ENCODE results near the gene PLK5.
"Not testable (repeated sequence)": the region's sequence is repeated elsewhere in the genome, so short reads cannot be mapped to it uniquely, and the experiment has no call there.

PLK5 gene

DNA sequence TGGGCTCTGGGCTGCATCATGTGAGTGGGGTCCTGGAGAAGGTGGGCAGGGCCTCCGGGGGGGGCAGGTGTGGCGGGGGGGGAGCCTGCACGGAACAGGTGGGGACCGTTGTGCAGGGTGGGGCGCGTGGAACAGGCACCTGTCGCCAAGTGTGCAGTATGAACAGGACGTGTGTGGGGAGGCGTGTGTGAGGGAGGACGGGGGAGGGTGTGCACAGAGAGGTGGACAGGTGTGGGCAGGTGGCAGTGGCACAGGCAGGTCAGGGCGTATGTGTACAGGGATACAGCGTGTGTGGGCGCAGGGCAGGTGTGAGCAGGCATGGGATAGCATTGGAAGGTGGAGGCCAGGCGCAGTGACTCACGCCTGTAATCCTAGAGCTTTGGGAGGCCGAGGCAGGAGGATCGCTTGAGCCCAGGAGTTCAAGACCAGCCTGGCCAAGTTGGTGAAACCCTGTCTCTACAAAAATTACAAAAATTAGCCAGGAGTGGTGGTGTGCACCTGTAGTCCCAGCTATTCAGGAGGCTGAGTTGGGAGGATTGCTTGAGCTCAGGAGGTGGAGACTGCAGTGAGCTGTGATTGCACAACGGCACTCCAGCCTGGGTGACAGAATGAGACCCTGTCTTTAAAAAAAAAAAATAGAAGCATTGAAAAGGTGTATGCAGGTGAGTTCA lies 3.2 kb downstream of the PLK5 start:
- DNase-seq = no peak

DNA sequence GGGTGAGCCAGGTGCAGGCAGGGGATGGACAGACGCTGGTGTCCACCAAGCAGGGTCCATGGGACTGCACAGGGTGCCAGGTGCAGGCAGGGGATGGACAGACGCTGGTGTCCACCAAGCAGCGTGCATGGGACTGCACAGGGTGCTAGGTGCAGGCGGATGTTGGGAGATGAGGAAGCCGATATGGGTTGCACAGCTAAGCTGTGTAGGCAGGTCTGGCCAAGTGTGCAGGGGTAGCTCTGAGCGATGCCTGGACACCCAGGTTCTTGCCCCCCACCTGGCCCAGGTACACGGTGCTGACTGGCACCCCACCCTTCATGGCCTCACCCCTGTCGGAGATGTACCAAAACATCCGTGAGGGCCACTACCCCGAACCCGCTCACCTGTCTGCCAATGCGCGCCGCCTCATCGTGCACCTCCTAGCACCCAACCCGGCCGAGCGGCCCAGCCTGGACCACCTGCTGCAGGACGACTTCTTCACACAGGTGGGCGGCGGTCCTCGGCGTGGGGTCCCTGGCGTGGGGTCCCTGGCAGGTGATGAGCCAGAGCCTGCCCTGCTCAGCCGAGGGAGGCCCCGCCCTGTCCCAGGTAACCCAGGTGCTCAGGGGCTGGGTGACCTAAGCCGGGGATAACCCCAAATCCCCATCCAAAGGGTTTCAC lies 3.9 kb downstream of the PLK5 start:
- no peak for DNase-seq

DNA sequence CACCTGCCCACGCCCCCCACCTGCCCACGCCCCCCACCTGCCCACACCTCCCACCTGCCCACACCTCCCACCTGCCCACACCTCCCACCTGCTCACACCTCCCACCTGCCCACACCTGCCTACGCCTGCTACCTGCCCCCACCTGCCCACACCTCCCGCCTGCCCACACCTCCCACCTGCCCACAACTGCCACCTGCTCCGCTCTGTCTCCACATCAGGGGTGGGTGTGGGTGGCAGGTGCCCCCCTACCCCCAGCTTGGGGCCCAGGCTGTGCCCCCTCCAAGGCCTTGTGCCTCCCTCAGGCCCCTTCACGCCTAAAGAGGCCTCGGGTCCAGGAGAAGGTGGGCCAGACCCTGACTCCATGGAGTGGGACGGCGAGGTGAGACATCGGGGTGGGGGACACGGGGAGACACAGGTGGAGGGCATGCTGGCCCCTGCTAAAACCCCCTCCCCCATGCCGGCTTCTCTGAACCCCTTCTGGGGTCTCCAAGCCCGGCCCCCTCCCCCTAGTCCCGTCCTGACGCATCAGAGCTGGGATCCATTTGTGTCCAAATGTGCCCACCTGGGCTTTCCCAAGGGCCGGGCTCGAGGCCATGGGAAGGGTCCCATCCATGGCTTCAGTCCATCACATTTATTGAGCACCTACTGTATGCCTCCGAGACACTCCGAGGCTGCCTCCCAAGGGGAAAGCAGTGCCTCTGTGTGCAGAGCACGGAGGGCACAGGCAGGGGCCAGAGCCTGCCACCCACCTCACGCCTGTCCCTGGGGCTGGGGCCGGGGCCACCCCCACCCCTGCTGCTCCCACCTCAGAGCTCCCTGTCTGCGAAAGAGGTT lies 4.9 kb downstream of the PLK5 start:
- DNase-seq = no peak

DNA sequence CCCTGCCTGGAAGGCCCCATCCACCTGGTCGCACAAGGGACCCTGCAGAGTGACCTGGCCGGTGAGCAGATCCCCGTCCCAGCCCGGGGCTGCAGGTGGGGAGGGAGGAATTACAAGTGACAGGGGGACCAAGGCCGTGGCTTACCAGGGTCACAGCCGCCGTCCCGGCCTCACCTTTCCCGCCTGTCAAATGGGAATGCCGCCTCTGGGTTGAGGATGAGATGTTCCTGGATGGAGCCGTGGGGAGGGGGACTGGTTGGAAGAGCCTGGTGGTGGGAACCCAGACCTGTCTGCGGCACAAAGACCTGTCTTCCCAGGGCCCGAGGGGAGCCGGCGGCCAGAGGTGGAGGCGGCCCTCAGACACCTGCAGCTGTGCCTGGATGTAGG lies 5.5 kb downstream of the PLK5 start:
- no peak for DNase-seq

DNA sequence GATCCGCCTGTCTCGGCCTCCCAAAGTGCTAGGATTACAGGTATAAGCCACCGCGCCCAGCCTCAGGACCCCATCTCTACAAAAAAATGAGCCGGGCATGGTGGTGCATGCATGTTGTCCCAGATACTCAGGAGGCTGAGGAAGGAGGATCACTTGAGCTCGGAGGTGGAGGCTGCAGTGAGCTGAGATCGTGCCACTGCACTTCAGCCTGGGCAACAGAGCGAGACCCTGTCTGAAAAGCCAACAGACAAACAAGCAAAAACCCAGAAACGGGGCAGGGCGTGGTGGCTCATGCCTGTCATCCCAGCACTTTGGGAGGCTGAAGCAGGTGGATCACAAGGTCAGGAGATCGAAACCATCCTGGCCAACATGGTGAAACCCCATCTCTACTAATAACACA lies 7.0 kb downstream of the PLK5 start:
- not testable (repeated sequence) for DNase-seq

DNA sequence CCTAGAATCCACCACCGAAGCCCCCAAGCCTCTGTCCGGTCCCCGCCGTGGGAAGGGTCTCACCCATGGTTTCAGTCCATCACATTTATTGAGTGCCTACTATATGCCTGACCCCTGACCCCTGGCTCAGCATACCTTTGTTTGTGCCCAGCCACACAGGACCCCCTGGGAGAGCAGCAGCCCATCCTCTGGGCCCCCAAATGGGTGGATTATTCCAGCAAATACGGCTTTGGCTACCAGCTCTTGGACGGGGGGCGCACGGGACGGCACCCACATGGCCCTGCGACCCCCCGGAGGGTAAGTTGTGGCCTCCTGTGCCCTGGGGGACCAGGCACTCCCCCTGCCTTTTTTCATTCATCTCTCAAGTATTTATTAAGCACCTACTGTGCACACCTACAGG lies 7.7 kb downstream of the PLK5 start:
- DNase-seq = no peak

DNA sequence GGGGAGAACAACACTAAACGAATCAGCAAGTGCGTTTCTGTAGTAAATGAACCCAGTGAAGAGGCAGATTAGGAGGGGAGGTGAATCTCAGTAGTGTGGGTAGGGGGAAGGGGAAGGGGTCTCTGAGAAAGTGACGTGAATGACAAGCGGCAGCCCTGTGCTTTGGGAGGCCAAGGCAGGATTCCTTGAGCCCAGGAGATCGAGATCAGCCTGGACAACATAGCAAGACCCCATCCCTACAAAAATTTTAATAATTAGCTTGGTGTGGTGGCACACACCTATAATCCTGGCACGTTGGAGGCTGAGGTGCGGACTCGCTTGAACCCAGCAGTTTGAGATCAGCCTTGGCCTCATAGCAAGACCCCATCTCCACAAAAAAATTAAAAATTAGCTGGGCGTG lies 8.1 kb downstream of the PLK5 start:
- no peak for DNase-seq

DNA sequence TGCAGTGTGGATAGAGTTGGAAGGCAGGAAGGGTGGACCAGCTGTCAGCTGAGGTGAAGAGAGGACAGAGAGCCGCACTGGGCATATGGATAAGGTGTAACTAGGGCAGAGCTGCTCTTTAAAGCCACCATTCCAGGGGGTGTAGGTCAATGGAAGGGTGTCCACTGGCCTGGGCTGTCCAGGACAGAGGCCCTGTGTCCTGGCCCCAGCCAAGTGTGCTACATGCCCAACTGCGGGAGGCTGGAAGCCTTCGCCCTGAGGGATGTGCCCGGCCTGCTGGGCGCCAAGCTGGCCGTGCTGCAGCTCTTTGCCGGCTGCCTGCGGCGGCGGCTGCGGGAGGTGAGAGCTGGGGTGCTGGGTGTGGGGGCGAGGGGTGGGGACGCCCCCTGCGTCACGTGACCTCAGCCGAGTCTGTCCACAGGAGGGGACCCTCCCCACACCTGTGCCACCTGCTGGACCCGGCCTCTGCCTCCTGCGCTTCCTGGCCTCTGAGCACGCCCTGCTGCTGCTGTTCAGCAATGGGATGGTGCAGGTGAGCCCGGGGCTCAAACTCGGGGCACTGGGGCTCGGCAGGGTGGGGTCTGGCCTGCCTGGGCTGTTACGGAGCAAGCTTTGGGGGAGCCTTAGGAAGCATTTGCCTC lies 9.8 kb downstream of the PLK5 start:
- no peak for DNase-seq

DNA sequence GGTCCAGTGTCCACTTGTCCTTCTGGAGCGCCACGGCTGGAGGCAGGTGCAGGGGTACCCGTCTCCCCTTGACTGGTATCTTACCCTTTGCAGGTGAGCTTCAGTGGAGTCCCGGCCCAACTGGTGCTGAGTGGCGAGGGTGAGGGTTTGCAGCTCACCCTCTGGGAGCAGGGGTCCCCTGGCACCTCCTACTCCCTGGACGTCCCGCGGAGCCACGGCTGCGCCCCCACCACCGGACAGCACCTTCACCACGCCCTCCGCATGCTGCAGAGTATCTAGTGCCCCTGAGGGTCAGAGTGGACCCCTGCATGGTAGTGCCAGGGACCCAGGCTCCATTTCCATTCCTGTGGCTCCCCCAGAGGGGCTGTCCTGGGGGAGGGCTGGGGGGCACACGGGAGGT lies 11.1 kb downstream of the PLK5 start:
- no peak for DNase-seq

DNA sequence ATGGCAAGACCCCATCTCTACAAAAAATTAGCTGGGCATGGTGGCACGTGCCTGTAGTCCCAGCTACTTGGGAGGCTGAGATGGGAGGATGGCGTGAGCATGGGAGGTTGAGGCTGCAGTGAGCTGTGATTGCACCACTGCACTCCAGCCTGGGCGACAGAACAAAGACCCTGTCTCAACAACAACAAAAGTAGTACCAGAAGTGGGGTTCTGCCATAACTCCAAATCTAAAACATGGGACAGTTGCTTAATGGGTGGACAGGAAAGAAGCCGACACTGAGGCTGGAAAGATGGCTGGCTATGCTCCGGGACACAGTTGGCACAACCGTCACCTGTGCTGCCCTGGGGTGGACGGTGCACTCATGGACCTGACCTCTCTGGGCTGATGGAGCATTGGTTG lies 11.8 kb downstream of the PLK5 start:
- DNase-seq = not testable (repeated sequence)

DNA sequence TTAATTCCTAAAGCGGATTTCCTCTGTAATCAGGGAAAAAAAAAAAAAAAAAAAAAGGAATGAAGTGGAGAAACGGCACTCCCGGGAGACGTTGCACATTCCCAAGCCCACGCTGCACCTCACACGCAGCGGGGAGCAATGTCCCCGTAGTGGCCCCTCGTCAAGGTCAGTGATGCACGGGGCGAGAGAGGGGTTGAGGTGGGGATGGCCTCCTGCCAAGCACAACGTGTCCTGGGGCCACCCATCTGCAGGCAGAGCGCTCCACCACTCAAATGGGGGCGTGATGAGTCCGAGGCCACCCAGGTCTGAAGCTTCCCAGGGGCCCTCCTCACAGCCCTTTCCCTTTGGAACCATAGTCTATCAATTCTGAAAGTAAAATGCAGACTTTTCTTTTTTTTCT lies 15.1 kb downstream of the PLK5 start:
- DNase-seq = no peak

DNA sequence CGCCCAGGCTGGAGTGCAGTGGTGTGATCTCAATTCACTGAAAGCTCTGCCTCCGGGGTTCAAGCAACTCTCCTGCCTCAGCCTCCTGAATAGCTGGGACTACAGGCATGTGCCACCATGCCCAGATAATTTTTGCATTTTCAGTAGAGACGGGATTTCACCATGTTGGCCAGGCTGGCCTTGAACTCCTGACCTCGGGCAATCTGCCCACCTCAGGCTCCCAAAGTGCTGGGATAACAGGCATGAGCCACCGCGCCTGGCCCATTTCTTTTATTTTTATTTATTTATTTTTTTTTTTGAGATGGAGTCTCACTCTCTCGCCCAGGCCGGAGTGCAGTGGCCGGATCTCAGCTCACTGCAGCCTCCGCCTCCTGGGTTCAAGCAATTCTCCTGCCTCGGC lies 15.9 kb downstream of the PLK5 start:
- DNase-seq = not testable (repeated sequence)

DNA sequence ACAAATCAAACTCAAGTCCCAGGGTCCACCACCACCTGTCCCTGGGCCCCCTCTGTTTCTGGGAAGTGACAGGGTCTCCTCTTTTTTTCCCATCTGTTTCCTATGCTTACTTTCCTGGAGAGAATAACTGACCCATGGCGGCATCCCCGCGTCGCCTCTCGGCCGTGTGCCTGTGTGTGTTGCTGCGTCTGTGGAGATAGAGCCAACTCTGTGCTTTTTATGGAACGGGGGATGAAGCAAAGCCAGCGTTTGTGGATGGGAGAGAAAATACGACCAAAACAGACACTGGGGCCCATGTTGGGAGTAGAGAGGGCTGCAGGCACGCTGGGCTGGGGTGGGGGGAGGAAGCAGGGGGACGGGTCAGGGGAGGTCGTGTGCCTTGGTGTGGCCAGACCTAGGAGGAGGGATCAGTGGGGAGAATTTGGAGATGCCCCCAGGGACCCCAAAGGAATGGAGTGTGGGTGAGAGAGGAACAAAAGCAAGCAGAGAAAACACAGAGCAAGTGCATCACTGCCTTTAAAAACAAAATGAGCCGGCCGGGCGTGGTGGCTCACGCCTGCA lies 16.6 kb downstream of the PLK5 start:
- no peak for DNase-seq

DNA sequence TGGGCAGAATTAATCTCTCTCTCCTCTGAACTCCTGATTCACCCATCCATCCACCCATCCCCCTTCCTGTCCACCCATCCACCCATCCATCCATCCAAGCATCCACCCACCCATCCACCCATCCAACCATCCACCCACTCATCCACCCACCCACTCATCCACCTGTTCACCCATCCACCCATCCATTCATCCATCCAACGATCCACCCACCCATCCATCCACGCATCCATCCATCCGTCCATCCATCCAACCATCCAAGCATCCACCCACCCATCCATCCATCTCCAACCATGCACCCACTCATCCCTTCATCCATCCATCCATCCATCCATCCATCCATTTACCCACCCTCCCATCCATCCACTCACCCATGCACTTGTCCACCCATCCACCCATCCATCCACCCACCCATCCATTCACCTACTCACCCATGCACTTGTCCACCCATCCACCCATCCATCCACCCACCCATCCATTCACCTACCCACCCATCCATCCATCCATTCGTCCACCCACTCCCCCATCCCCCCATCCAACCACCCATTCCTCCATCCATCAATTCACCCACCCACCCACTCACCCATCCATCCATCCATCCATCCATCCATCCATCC lies 25.6 kb downstream of the PLK5 start:
- DNase-seq = no peak

DNA sequence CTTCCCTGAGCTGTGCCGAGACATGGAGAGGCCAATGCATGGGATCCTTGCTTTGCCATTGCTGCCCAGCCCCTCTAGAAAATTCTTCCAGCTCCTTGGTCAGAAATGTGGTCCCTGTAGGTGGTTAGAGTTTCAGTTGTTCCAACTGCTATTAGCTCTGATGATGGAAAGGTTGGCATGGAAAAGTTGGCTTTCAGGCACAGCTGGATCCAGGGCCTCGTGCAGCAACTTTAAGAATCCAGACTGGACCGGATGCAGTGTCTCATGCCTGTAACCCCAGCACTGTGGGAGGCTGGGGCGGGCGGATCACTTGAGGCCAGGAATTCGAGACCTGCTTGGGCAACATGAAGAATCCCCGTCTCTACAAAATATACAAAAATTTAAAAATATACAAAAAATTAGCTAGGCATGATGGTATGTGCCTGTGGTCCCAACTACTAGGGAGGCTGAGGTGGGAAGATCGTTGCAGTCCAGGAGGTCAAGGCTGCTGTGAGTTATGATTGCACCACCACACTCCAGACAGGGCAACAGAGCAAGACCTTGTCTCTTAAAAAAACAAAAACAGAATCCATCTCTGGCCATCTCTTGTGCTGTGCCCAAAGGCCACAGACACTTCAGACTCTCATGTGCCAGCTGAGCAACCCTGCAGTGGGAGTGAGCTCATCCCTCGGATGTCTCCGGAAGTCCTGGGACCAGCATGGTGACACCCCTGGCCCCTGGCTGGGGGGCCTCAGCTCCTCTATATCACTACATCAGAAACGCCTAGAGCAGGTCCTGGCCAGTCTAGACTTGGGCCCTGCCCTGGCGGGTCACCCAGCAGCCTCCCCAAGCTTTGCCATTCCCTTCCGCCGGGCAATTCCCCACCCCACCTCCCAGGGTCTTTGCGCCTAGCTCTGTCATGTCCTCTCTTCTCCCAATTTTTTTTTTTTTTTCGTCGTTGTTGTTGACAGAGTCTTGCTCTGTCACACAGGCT lies 27.5 kb downstream of the PLK5 start:
- DNase-seq = no peak

DNA sequence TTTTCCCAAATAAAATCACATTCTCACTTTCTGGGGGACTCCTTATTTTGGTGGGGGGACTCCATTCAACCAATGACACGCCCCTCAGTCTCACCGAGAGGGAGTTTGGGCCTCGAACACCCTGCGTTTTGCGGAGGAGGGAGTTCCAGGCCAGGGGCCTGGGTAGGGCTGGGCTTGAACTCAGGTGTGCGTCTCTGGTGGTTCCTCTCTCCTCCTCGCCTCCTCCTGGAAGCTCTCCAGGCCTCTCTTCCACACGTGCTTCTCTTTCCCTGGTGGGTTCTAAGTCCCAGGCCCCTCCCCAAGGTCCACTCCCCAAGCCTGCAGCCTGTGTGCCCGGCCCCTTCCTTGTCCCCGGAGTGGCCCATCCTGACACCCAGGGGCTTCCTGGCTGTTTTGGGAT lies 29.5 kb downstream of the PLK5 start:
- DNase-seq = no peak

DNA sequence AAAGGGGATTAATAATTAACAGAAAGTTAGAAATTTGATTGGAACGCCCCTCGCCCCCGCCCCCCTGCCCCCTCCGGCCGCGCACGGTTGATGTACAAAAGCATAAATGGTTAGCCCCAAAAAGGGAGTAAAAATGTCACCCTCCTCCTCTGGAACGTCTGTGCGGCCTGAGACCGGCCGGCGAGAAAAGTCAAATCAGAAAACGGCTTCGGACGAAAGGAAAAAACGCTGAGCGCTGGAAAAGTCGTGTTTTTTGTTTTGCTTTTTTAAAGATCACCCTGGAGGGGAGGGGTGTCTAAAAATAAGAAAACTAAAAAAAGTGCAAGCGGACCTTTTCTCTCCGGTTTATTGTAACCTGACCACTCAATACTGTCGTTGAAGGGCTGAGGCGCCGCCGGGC lies 31.1 kb downstream of the PLK5 start:
- DNase-seq = no peak

DNA sequence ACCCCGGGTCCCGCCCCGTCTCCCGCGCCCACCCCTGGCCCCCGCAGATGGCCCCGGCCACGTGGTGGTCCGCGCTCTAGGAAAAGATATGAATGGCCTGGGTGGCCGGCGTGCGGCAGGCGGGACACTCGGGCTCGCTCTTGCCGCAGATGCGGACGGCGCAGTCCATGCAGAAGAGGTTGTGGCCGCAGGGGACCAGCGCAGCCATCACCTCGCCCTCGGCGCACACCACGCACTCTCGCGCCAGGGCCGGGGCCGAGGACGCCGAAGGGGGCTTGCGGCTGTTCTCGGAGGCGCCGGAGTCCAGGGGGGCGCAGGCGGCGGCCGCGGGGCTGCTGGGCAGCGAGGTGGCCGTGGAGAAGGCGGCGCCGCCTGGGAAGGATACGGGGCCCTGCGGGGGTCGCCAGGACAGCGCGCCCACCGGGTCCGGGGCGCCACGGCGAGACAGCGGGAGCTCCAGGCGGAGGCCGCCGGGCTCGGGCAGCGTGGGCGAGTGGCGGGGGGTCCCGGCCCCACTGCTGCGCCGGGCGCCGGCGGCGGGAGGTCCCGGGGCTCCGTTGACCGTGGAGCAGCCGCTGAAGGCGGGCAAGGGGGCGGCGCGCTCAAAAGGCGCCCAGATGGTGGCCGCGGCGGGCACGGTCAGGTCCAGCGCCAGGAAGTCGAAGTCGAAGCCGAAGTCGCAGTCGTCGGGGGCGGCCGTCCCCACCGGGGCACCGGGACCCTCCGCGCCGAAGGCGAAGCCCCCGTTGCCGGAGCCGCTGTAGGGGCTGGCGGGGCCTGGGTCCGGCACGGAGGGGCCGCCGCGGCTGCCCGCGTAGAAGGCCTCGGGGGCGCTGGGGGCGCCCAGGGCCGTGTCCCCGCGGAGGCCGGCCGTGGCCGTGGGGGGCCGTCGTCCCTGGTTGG lies 31.9 kb downstream of the PLK5 start:
- no peak for DNase-seq

DNA sequence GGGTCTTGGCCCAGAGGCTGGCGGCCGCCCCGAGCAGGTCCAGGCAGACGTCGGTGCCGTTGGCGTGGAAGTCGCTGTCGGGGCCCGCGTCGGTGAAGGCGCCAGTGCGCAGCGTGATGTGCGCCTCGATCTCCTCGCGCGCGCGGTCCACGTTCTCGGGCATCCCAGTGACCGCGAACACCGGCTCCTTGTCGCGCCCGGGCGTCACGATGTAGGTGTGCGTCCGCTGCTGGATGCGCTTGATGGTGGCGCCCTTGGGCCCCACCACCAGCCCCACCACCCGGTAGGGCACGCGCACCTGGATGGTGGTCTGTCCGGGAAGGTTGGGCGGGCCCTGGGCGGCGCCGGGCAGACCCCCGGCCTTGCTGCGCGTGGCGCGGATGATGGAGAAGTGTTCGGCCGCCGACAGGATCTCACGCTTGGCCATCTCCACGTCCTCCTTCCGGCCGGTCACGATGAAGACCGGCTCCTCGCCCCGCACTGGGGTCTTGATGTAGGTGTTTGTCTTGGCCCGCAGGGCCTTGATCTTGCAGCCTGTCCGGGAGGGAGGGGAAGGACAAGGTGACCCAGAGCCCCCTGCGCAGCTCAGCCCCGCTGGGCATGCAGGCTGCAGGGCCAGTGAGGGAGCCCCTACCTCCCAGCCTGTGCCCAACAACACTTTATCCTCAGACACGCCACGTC lies 32.7 kb downstream of the PLK5 start:
- no peak for DNase-seq

DNA sequence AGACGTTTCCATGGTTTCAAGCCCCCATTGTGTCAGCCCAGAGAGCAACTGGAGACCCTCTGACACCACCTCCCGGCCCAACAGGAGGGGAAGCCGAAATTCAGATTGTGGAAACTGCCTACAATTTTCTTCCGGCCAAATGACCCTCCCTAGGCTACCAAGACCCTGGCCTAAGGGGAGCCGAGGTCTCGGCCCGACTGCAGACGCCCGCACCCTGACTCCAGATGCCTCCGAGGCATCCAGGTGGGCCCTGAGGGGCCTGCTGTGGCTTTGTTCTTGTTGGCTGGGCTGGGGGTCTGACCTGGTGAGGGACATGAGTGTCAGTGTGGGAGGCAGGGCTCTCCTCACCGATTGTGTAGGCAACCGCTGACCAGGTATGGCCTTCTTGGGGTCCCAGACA lies 34.7 kb downstream of the PLK5 start:
- no peak for DNase-seq
